Activated gamma-delta T cell treated with Interleukin-2 at 50 U/mL for 16 hours (primary cell): ENCODE results near the gene USP10.

ENCODE experiments used
- DNase-seq: peaks from one replicate; pipeline ENCODE4 v3.0.0-alpha.2; 2020

Gene USP10

GRCh38 chr16:84699712-84700445, at the start of gene USP10:
Gene USP10, plus strand, starts transcription at chr16:84700000. Its CDS starts 91 bp downstream, at chr16:84700091.
- DNase-seq = peak; percentile 78

- no peak for DNase-seq
Observed at GRCh38 chr16:84650062-84650991, 49.5 kb upstream of the USP10 start.

GRCh38 chr16:84652566-84652965, 47.2 kb upstream of the USP10 start:
- DNase-seq = peak; percentile 32

- DNase-seq = no peak
Observed at GRCh38 chr16:84654238-84654637, 45.6 kb upstream of the USP10 start.

GRCh38 chr16:84654998-84655397, 44.8 kb upstream of the USP10 start:
- no peak for DNase-seq

GRCh38 chr16:84656649-84657048, 43.2 kb upstream of the USP10 start:
- no peak for DNase-seq

GRCh38 chr16:84657229-84657837, 42.5 kb upstream of the USP10 start:
- no peak for DNase-seq

- no peak for DNase-seq
Observed at GRCh38 chr16:84658690-84659089, 41.1 kb upstream of the USP10 start.

GRCh38 chr16:84659656-84660300, 40.0 kb upstream of the USP10 start:
- no peak for DNase-seq

GRCh38 chr16:84660973-84661372, 38.8 kb upstream of the USP10 start:
- DNase-seq = no peak

GRCh38 chr16:84661418-84662060, 38.3 kb upstream of the USP10 start:
- DNase-seq = no peak

GRCh38 chr16:84662471-84662870, 37.3 kb upstream of the USP10 start:
- no peak for DNase-seq

- DNase-seq = no peak
Observed at GRCh38 chr16:84663433-84664101, 36.2 kb upstream of the USP10 start.

- DNase-seq = no peak
Observed at GRCh38 chr16:84665359-84665758, 34.4 kb upstream of the USP10 start.

- DNase-seq = no peak
Observed at GRCh38 chr16:84665843-84666242, 34.0 kb upstream of the USP10 start.

GRCh38 chr16:84667600-84668309, 32.0 kb upstream of the USP10 start:
- DNase-seq = no peak

- DNase-seq = no peak
Observed at GRCh38 chr16:84670063-84670462, 29.7 kb upstream of the USP10 start.

GRCh38 chr16:84672276-84673202, 27.3 kb upstream of the USP10 start:
- DNase-seq = peak; percentile 82

GRCh38 chr16:84673203-84673535, 26.6 kb upstream of the USP10 start:
- DNase-seq = no peak

- DNase-seq = no peak
Observed at GRCh38 chr16:84673561-84673960, 26.2 kb upstream of the USP10 start.
